Gastroesophageal sphincter (tissue), 4 donors: Measurements from ENCODE around the gene TSPAN4. TPM values are rescaled to one million over a fixed set of nuclear protein-coding genes. Genes with fewer than 3 reads are reported as not detected.

Source experiments
- ATAC-seq: fragments of 150-250 bp; one replicate; pipeline ENCODE4 v1.9.1; 2016; ENCODE audit warnings: mild to moderate bottlenecking, moderate library complexity
- H3K27ac ChIP-seq, 4 donors: fragments of 200-600 bp; sonication (generic) in 3 of 4; 1 replicate in 3 of 4; 2 replicates in 1 of 4; pipeline ENCODE4 v1.5.1; 2016 to 2019
- H3K27me3 ChIP-seq: fragments of 200-600 bp; sonication (generic); one replicate; pipeline ENCODE4 v1.5.1; 2019
- H3K36me3 ChIP-seq, 2 donors: fragments of 200-600 bp; sonication (generic); one replicate each; pipeline ENCODE4 v1.5.1; 2019; ENCODE audit warnings: control low read depth in 1 of 2
- H3K4me1 ChIP-seq, 3 donors: fragments of 200-600 bp; sonication (generic); 1 replicate in 2 of 3; 2 replicates in 1 of 3; pipeline ENCODE4 v1.5.1; 2016 to 2019; ENCODE audit warnings: control low read depth in 2 of 3
- H3K4me3 ChIP-seq, 2 donors: fragments of 200-600 bp; sonication (generic); one replicate each; pipeline ENCODE4 v1.5.1; 2019; ENCODE audit warnings: mild to moderate bottlenecking in 1 of 2, moderate library complexity in 1 of 2
- H3K9me3 ChIP-seq, 3 donors: fragments of 200-600 bp; sonication (generic); one replicate each; pipeline ENCODE4 v1.5.1; 2017 to 2019; ENCODE audit warnings: control low read depth in 2 of 3
- CTCF ChIP-seq, 4 experiments: fragments of 200-600 bp in 2 of 4; fragments of 450-650 bp in 2 of 4; sonication (generic) in 1 of 4; IDR thresholded peaks; one replicate each; pipeline ENCODE4 v1.5.1; 2017 to 2019; ENCODE audit warnings: antibody characterized with exemption in 4 of 4, mild to moderate bottlenecking in 2 of 4, moderate library complexity in 2 of 4
- EP300 ChIP-seq: sonication (generic); formaldehyde crosslinking; IDR thresholded peaks from one replicate; pipeline ENCODE4 v1.6.1; 2017; ENCODE audit warnings: antibody characterized with exemption, mild to moderate bottlenecking
- POLR2A ChIP-seq, 2 donors: fragments of 450-650 bp; IDR thresholded peaks; one replicate each; pipeline ENCODE4 v1.6.1; 2017; ENCODE audit warnings: antibody characterized with exemption in 2 of 2, mild to moderate bottlenecking in 2 of 2, moderate library complexity in 1 of 2
- POLR2AphosphoS5 ChIP-seq: sonication (generic); formaldehyde crosslinking; IDR thresholded peaks from one replicate; pipeline ENCODE4 v1.6.1; 2017; ENCODE audit warnings: antibody characterized with exemption
- WGBS, 2 donors: methylation state at CpG; one replicate each; pipeline ENCODE4 v1.1.5; 2018; ENCODE audit warnings: low coverage in 1 of 2; 5-methylcytosine and 5-hydroxymethylcytosine counted together
- total RNA-seq, 4 donors: library from RNA; depleted of rRNA; stranded (reverse); fragments of >200 nt; gene quantifications; one replicate each; pipeline ENCODE4 v1.1.0, GENCODE V29; 2016

Gene TSPAN4
- total RNA-seq, 4 donors from 2014 or later, result 66.5 to 115 (median 112) TPM

GRCh38 chr11:889687-890475 is 47.2 kb downstream of the TSPAN4 start:
- TF ChIP-seq POLR2A (IDR thresholded peaks at IDR 0.05), result no peak
- TF ChIP-seq POLR2AphosphoS5, result no peak
- no peak for TF ChIP-seq EP300
- no peak for TF ChIP-seq CTCF (IDR thresholded peaks at IDR 0.05)
- Histone ChIP-seq H3K4me3 (no peak overlapping the region), H3K4me1 (no peaks in the 10 kb centered on the region), H3K36me3 (peaks cover 0 to 62% of the 10 kb centered on the region in 2 donors), H3K27me3 (no peaks in the 10 kb centered on the region), H3K27ac (no peak overlapping the region), H3K9me3 (no peaks in the 10 kb centered on the region)
- 100% methylated on average over 4 to 5 of the region's 32 CpGs for WGBS, 2 donors
- ATAC-seq, result no peak

- ATAC-seq, result no peak
- Histone ChIP-seq H3K27me3 (no peaks in the 10 kb centered on the region), H3K36me3 (peaks cover 0 to 56% of the 10 kb centered on the region in 2 donors)
Measured at GRCh38 chr11:890794-891540, 48.3 kb downstream of the TSPAN4 start.

GRCh38 chr11:893008-893654 is 50.5 kb downstream of the TSPAN4 start:
- peaks cover 0 to 9% (median 0%) of the 10 kb centered on the region in 3 donors for H3K4me1 ChIP-seq
- no peaks in the 10 kb centered on the region for H3K9me3 ChIP-seq
- no peaks in the 10 kb centered on the region for H3K27me3 ChIP-seq
- peaks cover 0 to 42% of the 10 kb centered on the region in 2 donors for H3K36me3 ChIP-seq
- H3K27ac ChIP-seq, result no peak overlapping the region
- TF ChIP-seq EP300, result no peak
- no peak for TF ChIP-seq CTCF (IDR thresholded peaks at IDR 0.05)
- no peak for TF ChIP-seq POLR2A (IDR thresholded peaks at IDR 0.05)
- no peak for TF ChIP-seq POLR2AphosphoS5
- H3K4me3 ChIP-seq, result no peak overlapping the region
- no CpG with 5 or more reads among the region's 13 CpGs for WGBS, 2 donors
- ATAC-seq, result no peak

More at GRCh38 chr11:890794-891540, 48.3 kb downstream of the TSPAN4 start:
- H3K27ac ChIP-seq, result no peak overlapping the region
- H3K4me1 ChIP-seq, result no peaks in the 10 kb centered on the region
- TF ChIP-seq CTCF (IDR thresholded peaks at IDR 0.05), result no peak
- no peak overlapping the region for H3K4me3 ChIP-seq
- no CpG with 5 or more reads among the region's 27 CpGs for WGBS, 2 donors
- no peaks in the 10 kb centered on the region for H3K9me3 ChIP-seq

GRCh38 chr11:894575-895201 is 52.0 kb downstream of the TSPAN4 start:
- Histone ChIP-seq H3K27me3 (no peaks in the 10 kb centered on the region), H3K4me3 (no peak overlapping the region), H3K27ac (no peak overlapping the region), H3K9me3 (no peaks in the 10 kb centered on the region), H3K36me3 (peaks cover 0 to 50% of the 10 kb centered on the region in 2 donors), H3K4me1 (peaks cover 0 to 15% (median 0%) of the 10 kb centered on the region in 3 donors)
- TF ChIP-seq POLR2AphosphoS5, result no peak
- TF ChIP-seq CTCF (IDR thresholded peaks at IDR 0.05), result no peak
- TF ChIP-seq EP300, result no peak
- no peak for TF ChIP-seq POLR2A (IDR thresholded peaks at IDR 0.05)
- no CpG with 5 or more reads among the region's 12 CpGs for WGBS, 2 donors
- ATAC-seq, result no peak
